Endodermal cell (in vitro differentiated cells): ENCODE measurements around the gene NSL1. TPM values are rescaled to one million over a fixed set of nuclear protein-coding genes. Genes with fewer than 3 reads are reported as not detected.

Experiments
- DNase-seq: peaks from one replicate; pipeline ENCODE4 v3.0.0-alpha.2; 2017
- H3K27ac ChIP-seq: 2 replicates; pipeline ENCODE4 v1.5.1; 2013; ENCODE audit warnings: mild to moderate bottlenecking, low read depth, low read length, moderate library complexity
- H3K27me3 ChIP-seq: 2 replicates; pipeline ENCODE4 v1.6.1; 2013; ENCODE audit warnings: mild to moderate bottlenecking, low read length, moderate library complexity; ENCODE audit not compliant: insufficient read depth, control insufficient read depth, poor library complexity, severe bottlenecking
- H3K36me3 ChIP-seq: 2 replicates; pipeline ENCODE4 v1.7.0; 2013; ENCODE audit warnings: mild to moderate bottlenecking, low read length, moderate library complexity; ENCODE audit not compliant: control insufficient read depth, insufficient read depth
- H3K4me1 ChIP-seq: one replicate; pipeline ENCODE4 v1.7.0; 2013; ENCODE audit warnings: low read length; ENCODE audit not compliant: control insufficient read depth, insufficient read depth
- H3K4me3 ChIP-seq: 2 replicates; pipeline ENCODE4 v1.5.1; 2013; ENCODE audit warnings: mild to moderate bottlenecking, low read length, moderate library complexity
- H3K9ac ChIP-seq: 2 replicates; pipeline ENCODE4 v1.6.1; 2013; ENCODE audit warnings: mild to moderate bottlenecking, low read length, moderate library complexity; ENCODE audit not compliant: poor library complexity, severe bottlenecking; ENCODE audit errors: extremely low read depth
- H3K9me3 ChIP-seq: 2 replicates; pipeline ENCODE4 v1.6.1; 2013; ENCODE audit warnings: mild to moderate bottlenecking, low read length, moderate library complexity; ENCODE audit not compliant: control insufficient read depth
- H3K27ac Mint-ChIP-seq: 2 replicates; pipeline ENCODE4 v1.8.0; 2020; ENCODE audit warnings: mixed read lengths
- H3K27me3 Mint-ChIP-seq: 2 replicates; pipeline ENCODE4 v1.8.0; 2021; ENCODE audit warnings: mild to moderate bottlenecking, mixed read lengths; ENCODE audit not compliant: insufficient read depth
- H3K36me3 Mint-ChIP-seq: 2 replicates; pipeline ENCODE4 v1.8.0; 2020; ENCODE audit warnings: low read depth, mixed read lengths
- H3K4me1 Mint-ChIP-seq: 2 replicates; pipeline ENCODE4 v1.8.0; 2020; ENCODE audit warnings: mixed read lengths
- H3K4me3 Mint-ChIP-seq: 2 replicates; pipeline ENCODE4 v1.8.0; 2020; ENCODE audit warnings: mild to moderate bottlenecking, moderate library complexity, mixed read lengths
- H3K9me3 Mint-ChIP-seq: 2 replicates; pipeline ENCODE4 v1.8.0; 2020; ENCODE audit warnings: mild to moderate bottlenecking, mixed read lengths
- CTCF ChIP-seq: fragments of 200-600 bp; sonication (generic); conservative IDR thresholded peaks from 2 replicates; pipeline ENCODE4 v1.5.0; 2021; ENCODE audit warnings: antibody characterized with exemption, mild to moderate bottlenecking
- WGBS, 2 experiments: methylation state at CpG; one replicate each; pipeline versions ENCODE4 v1.1.5 to v1.1.7; 2013; ENCODE audit warnings: missing lambda C conversion rate in 2 of 2, mixed read lengths in 1 of 2; ENCODE audit not compliant: insufficient coverage in 1 of 2, insufficient read length in 1 of 2; 5-methylcytosine and 5-hydroxymethylcytosine counted together
- total RNA-seq, 2 donors: library from RNA; stranded (reverse); fragmentation: NEBNext Ultra II Directional in 1 of 2; extraction: Animal tissue kit (Norgen Biotek cat#: 25700) in 1 of 2; gene quantifications; 2 replicates in 1 of 2; 3 replicates in 1 of 2; pipeline ENCODE4 v1.2.1, GENCODE V29; 2021

NSL1 gene
- total RNA-seq, 2 donors from 2014 or later: 47.6 to 57.7 TPM

DNA sequence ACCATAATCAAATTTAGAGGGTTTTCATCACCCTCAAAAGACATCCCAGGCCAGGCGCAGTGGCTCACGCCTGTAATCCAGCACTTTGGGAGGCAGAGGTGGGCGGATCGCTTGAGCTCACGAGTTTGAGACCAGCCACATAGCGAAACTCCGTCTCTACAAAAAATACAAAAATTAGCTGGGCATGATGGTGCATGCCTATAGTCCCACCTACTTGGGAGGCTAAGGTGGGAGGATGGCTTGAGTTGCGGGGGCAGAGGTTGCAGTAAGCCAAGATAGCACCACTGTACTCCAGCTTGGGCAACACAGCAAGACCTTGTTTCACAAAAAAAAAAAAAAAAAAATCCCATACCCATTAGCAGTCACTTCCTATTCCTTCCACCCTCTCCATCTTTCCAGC is 58.5 kb downstream of the NSL1 start:
- Mint-ChIP-seq H3K36me3 (peaks cover 22% of the 10 kb centered on the region), H3K9me3 (no peaks in the 10 kb centered on the region), H3K27ac (no peak overlapping the region), H3K27me3 (no peaks in the 10 kb centered on the region), H3K4me3 (no peak overlapping the region), H3K4me1 (peaks cover 2% of the 10 kb centered on the region)
- 95 to 97% methylated on average over 5 to 8 of the region's 8 CpGs for WGBS, 2 experiments
- Histone ChIP-seq H3K9me3 (no peaks in the 10 kb centered on the region), H3K4me3 (no peak overlapping the region), H3K27ac (no peak overlapping the region), H3K27me3 (no peaks in the 10 kb centered on the region), H3K9ac (no peak overlapping the region), H3K36me3 (peaks cover 11% of the 10 kb centered on the region), H3K4me1 (no peaks in the 10 kb centered on the region)
- no peak for DNase-seq
- no peak for TF ChIP-seq CTCF

- Histone ChIP-seq H3K27me3 (no peaks in the 10 kb centered on the region), H3K36me3 (peaks cover 15% of the 10 kb centered on the region), H3K9ac (no peak overlapping the region), H3K4me1 (no peaks in the 10 kb centered on the region), H3K9me3 (peaks cover 2% of the 10 kb centered on the region), H3K4me3 (no peak overlapping the region), H3K27ac (no peak overlapping the region)
- peaks cover 1% of the 10 kb centered on the region for H3K9me3 Mint-ChIP-seq
- H3K4me1 Mint-ChIP-seq: peaks cover 2% of the 10 kb centered on the region
- no peak for DNase-seq
- no peak for TF ChIP-seq CTCF
- H3K27me3 Mint-ChIP-seq: no peaks in the 10 kb centered on the region
- WGBS, 2 experiments: 100% methylated on average over 1 of the region's 1 CpG; no CpG with 5 or more reads in 1 of the 2 experiments
- H3K4me3 Mint-ChIP-seq: no peak overlapping the region
- peaks cover 25% of the 10 kb centered on the region for H3K36me3 Mint-ChIP-seq
- H3K27ac Mint-ChIP-seq: no peak overlapping the region
Measured at GRCh38 chr1:212731630-212732029, 59.9 kb downstream of the NSL1 start.

- no peak overlapping the region for H3K9ac ChIP-seq
- H3K27me3 ChIP-seq: no peaks in the 10 kb centered on the region
- peaks cover 20% of the 10 kb centered on the region for H3K36me3 ChIP-seq
- no peaks in the 10 kb centered on the region for H3K4me1 ChIP-seq
- Mint-ChIP-seq H3K27me3 (peaks cover 3% of the 10 kb centered on the region), H3K9me3 (peaks cover 29% of the 10 kb centered on the region), H3K4me3 (no peak overlapping the region), H3K4me1 (peaks cover 3% of the 10 kb centered on the region), H3K27ac (no peak overlapping the region), H3K36me3 (peaks cover 40% of the 10 kb centered on the region)
- TF ChIP-seq CTCF: no peak
- DNase-seq: no peak
- peaks cover 17% of the 10 kb centered on the region for H3K9me3 ChIP-seq
- 80 to 93% methylated on average over 1 to 5 of the region's 5 CpGs for WGBS, 2 experiments
- no peak overlapping the region for H3K27ac ChIP-seq
- no peak overlapping the region for H3K4me3 ChIP-seq
Measured at GRCh38 chr1:212728606-212729005, 63.0 kb downstream of the NSL1 start.
